ENCODE data around the gene FOXC1.

Gene FOXC1

DNA sequence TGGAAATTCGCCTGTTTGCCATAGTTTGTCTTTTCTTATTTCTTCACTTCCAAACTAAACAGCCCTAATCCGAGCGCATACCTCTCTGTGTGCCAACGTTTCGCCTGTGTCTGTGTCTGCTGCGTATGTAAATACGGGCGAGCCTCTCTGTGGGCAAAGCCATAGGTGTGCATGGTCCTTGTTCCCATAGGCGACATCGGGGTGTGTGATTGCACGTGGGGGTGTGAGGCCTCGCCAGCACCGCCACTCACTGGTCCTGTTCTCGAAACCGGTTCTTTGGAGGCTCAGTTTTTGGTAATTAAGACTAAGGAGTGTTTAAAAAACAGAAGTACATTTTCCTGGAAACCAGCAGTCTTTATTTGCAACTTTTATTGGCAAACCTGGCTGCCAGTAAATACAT is 6.0 kb upstream of the FOXC1 start:
- DNase-seq: no peak
- Histone ChIP-seq H3K36me3 (ENCODE audit: control insufficient read depth in 4 of 4, insufficient read depth in 4 of 4, low read length in 3 of 4) (no peaks in the 10 kb centered on the region), H3K27me3 (replicated peaks in 2 of 5; ENCODE audit: control insufficient read depth in 4 of 5, insufficient read depth in 5 of 5, low read length in 4 of 5) (peaks cover 9 to 100% (median 76%) of the 10 kb centered on the region in 5 experiments), H3K27ac (ENCODE audit: insufficient read depth in 1 of 2, low read depth in 1 of 2, low read length in 2 of 2, poor library complexity in 1 of 2, severe bottlenecking in 2 of 2) (no peak overlapping the region), H3K4me3 (ENCODE audit: control insufficient read depth in 1 of 7, extremely low read depth in 1 of 7, insufficient read depth in 4 of 7, low read depth in 2 of 7, low read length in 6 of 7) (peak overlapping the region in 2 of 7 experiments; percentile 63 to 74), H3K4me1 (ENCODE audit: control extremely low read depth in 1 of 4, control insufficient read depth in 4 of 4, insufficient read depth in 4 of 4, low read length in 3 of 4) (peaks cover 0 to 46% (median 36%) of the 10 kb centered on the region in 4 experiments), H3K9me3 (ENCODE audit: control extremely low read depth in 1 of 5, control insufficient read depth in 4 of 5, insufficient read depth in 2 of 5, low read depth in 1 of 5, low read length in 4 of 5) (no peaks in the 10 kb centered on the region)
- ChIA-PET CTCF (interaction anchor here (1.0 to 3.7 kb wide), 3 partner anchors 10 to 749 kb away, joined by 3 to 15 read pairs (median 6); no protein-coding TSS in a partner anchor), POLR2A (no interaction called here)
- 64% methylated on average over 10 of the region's 15 CpGs for WGBS (ENCODE audit: insufficient coverage)

DNA sequence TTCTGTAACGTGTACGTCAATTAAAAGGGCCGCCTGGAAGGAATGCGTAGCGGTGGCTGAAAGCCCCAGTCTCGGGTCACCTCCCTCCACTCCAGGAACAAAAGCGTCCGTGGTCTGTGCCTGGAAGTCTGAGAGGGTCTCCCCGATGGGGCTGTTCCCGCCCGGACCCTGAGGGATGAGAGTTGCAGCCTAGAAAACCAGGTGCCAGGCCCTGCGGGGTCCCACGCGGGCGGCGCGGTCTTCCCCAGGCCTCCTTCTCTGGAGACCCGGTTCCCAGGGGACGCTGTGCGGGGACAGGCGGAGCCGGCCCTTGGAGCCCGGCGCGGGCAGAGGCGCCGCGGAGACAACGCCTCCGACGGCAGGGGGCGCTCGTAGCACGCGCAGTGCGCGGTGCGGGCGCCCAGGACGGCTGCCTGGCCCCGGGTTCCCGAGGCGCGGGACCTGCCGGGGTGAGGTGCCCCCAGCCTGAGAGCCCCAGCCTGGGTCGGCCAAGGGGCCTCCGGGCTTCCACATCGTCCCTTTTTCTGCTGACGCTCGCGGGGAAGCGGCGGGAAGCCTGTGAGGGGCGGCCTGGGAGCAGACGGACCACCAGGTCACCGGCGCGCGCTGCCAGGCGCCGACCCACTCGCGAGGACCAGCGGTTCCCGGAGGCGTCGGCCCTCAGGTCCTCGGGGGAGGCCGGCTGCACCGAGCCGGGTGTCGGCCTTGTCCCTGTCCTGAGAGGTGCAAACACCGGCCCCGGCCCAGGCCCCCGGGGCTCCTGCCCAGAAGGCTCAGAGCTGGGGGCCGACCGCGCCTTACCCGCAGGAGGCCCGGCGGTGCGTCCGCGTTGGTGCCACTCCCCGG is 5.3 kb upstream of the FOXC1 start:
- DNase-seq: peak in 2 of 3 donors; percentile 67 to 68
- no peaks in the 10 kb centered on the region for H3K36me3 ChIP-seq (ENCODE audit: control insufficient read depth in 4 of 4, insufficient read depth in 4 of 4, low read length in 3 of 4)
- H3K27me3 ChIP-seq (replicated peaks in 2 of 5; ENCODE audit: control insufficient read depth in 4 of 5, insufficient read depth in 5 of 5, low read length in 4 of 5): peaks cover 9 to 100% (median 78%) of the 10 kb centered on the region in 5 experiments
- peak overlapping the region in 6 of 7 experiments; percentile 41 to 74 (median 58) for H3K4me3 ChIP-seq (ENCODE audit: control insufficient read depth in 1 of 7, extremely low read depth in 1 of 7, insufficient read depth in 4 of 7, low read depth in 2 of 7, low read length in 6 of 7)
- H3K9me3 ChIP-seq (ENCODE audit: control extremely low read depth in 1 of 5, control insufficient read depth in 4 of 5, insufficient read depth in 2 of 5, low read depth in 1 of 5, low read length in 4 of 5): no peaks in the 10 kb centered on the region
- ChIA-PET POLR2A (no interaction called here), CTCF (interaction anchor here (1.1 to 2.3 kb wide), 4 partner anchors 13 to 512 kb away, joined by 3 to 7 read pairs (median 4); no protein-coding TSS in a partner anchor)
- WGBS (ENCODE audit: insufficient coverage): 1% methylated on average over 84 of the region's 85 CpGs
- no peak overlapping the region for H3K27ac ChIP-seq (ENCODE audit: insufficient read depth in 1 of 2, low read depth in 1 of 2, low read length in 2 of 2, poor library complexity in 1 of 2, severe bottlenecking in 2 of 2)
- H3K4me1 ChIP-seq (ENCODE audit: control extremely low read depth in 1 of 4, control insufficient read depth in 4 of 4, insufficient read depth in 4 of 4, low read length in 3 of 4): peaks cover 0 to 52% (median 41%) of the 10 kb centered on the region in 4 experiments

DNA sequence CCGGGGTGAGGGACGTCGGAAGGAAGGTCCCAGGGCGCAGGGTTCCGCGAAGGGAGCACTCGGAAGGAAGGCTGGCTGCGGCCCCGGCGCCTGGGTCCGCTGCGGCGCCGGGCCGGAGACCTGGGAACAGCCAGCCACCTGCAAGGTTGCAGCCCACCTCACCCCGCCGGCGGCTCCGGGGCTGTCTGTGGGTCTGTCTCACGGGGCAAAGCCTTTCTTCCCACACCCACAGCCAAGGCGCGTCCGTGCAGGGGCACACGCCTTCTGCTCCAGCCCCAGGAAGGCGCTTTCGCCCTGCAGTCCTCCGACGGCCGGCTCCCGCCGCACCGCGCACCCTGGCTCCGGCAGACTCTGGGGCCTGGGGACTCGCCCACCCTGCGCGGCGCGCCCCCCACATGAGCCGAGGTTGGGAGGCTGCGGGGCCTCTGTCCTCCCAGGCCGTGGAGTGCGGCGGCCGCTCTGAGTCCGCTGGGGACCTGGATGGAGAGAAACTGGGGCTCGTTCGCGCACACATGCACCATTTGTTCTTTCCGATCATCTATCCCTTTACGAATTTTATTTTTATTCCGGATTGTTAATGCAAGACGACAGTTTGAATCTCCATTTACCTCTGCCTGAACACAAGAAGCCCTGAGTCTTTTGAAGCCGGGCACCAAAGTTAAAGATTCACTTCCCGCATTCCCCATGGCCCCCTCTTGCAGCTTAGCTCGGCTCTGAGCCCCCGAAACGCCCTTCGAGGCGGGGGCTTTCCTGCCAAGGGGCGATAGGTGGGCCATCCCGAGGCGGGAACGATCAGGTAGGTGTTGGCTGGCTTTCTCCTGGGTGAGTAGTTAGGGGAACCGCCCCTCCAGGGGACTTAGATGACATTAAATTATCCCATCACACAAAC is 4.5 kb upstream of the FOXC1 start:
- H3K9me3 ChIP-seq (ENCODE audit: control extremely low read depth in 1 of 5, control insufficient read depth in 4 of 5, insufficient read depth in 2 of 5, low read depth in 1 of 5, low read length in 4 of 5): no peaks in the 10 kb centered on the region
- H3K27me3 ChIP-seq (replicated peaks in 2 of 5; ENCODE audit: control insufficient read depth in 4 of 5, insufficient read depth in 5 of 5, low read length in 4 of 5): peaks cover 6 to 97% (median 78%) of the 10 kb centered on the region in 5 experiments
- H3K27ac ChIP-seq (ENCODE audit: insufficient read depth in 1 of 2, low read depth in 1 of 2, low read length in 2 of 2, poor library complexity in 1 of 2, severe bottlenecking in 2 of 2): no peak overlapping the region
- peak overlapping the region in 6 of 7 experiments; percentile 41 to 74 (median 58) for H3K4me3 ChIP-seq (ENCODE audit: control insufficient read depth in 1 of 7, extremely low read depth in 1 of 7, insufficient read depth in 4 of 7, low read depth in 2 of 7, low read length in 6 of 7)
- H3K4me1 ChIP-seq (ENCODE audit: control extremely low read depth in 1 of 4, control insufficient read depth in 4 of 4, insufficient read depth in 4 of 4, low read length in 3 of 4): peaks cover 0 to 59% (median 46%) of the 10 kb centered on the region in 4 experiments
- H3K36me3 ChIP-seq (ENCODE audit: control insufficient read depth in 4 of 4, insufficient read depth in 4 of 4, low read length in 3 of 4): no peaks in the 10 kb centered on the region
- CTCF ChIA-PET: interaction anchor here (1.1 to 2.3 kb wide), 7 partner anchors 9 to 605 kb away, joined by 3 to 8 read pairs (median 4); no protein-coding TSS in a partner anchor
- peak in 2 of 3 donors; percentile 31 to 40 for DNase-seq
- WGBS (ENCODE audit: insufficient coverage): under 1% methylated on average over 33 of the region's 65 CpGs
- POLR2A ChIA-PET: no interaction called here

DNA sequence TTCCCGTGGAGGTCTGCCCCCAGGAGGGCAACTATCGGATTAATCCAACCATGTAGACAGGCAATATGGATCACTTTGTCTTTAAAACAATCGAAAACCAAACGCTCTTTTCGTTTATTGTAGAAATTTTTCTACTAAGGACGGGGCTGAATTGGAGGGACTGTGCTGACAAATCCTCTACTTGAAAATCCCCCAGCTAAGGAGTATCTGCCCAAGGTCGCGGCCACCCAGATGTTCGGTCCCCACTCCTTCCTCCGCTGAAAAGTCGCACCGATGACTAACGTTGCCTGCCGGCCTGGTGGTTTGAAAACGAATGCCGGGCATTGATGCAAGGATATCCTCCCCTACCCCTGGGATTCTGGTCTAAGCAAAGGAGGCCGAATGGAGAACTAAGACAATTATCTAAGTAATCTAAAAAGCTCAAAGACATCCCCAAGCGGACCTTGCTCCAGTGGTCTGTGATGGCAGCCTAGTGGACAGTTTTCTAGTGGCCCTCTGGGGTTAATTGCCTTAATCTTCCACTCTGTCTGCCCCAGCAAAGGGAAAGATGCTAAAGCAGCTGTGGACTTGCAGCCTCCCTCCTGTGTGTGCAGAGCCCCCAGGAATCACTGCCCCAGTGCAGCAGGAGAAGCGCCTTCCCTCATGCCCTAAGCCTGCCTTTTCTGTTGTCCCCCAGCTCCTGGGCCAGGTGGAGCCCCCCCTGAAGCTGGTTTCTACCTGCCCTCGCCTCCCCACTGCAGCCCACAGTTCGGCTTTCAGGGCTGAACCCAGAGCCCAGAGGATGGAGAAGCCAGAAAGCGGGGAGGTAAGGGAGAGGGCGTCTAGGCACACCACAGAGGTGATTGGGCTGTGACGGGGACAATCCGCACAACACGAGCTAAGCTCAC is 3.6 kb upstream of the FOXC1 start:
- H3K36me3 ChIP-seq (ENCODE audit: control insufficient read depth in 4 of 4, insufficient read depth in 4 of 4, low read length in 3 of 4): no peaks in the 10 kb centered on the region
- CTCF ChIA-PET: interaction anchor here (0.9 to 2.3 kb wide), 11 partner anchors 9 to 1096 kb away, joined by 3 to 9 read pairs (median 5); no protein-coding TSS in a partner anchor
- 6% methylated on average over 23 of the region's 26 CpGs for WGBS (ENCODE audit: insufficient coverage)
- H3K9me3 ChIP-seq (ENCODE audit: control extremely low read depth in 1 of 5, control insufficient read depth in 4 of 5, insufficient read depth in 2 of 5, low read depth in 1 of 5, low read length in 4 of 5): no peaks in the 10 kb centered on the region
- H3K4me1 ChIP-seq (ENCODE audit: control extremely low read depth in 1 of 4, control insufficient read depth in 4 of 4, insufficient read depth in 4 of 4, low read length in 3 of 4): peaks cover 0 to 64% (median 52%) of the 10 kb centered on the region in 4 experiments
- peak in 2 of 3 donors; percentile 66 for DNase-seq
- POLR2A ChIA-PET: no interaction called here
- H3K4me3 ChIP-seq (ENCODE audit: control insufficient read depth in 1 of 7, extremely low read depth in 1 of 7, insufficient read depth in 4 of 7, low read depth in 2 of 7, low read length in 6 of 7): peak overlapping the region in 1 of 7 experiments; percentile 4
- H3K27me3 ChIP-seq (replicated peaks in 2 of 5; ENCODE audit: control insufficient read depth in 4 of 5, insufficient read depth in 5 of 5, low read length in 4 of 5): peaks cover 6 to 97% (median 74%) of the 10 kb centered on the region in 5 experiments
- no peak overlapping the region for H3K27ac ChIP-seq (ENCODE audit: insufficient read depth in 1 of 2, low read depth in 1 of 2, low read length in 2 of 2, poor library complexity in 1 of 2, severe bottlenecking in 2 of 2)

DNA sequence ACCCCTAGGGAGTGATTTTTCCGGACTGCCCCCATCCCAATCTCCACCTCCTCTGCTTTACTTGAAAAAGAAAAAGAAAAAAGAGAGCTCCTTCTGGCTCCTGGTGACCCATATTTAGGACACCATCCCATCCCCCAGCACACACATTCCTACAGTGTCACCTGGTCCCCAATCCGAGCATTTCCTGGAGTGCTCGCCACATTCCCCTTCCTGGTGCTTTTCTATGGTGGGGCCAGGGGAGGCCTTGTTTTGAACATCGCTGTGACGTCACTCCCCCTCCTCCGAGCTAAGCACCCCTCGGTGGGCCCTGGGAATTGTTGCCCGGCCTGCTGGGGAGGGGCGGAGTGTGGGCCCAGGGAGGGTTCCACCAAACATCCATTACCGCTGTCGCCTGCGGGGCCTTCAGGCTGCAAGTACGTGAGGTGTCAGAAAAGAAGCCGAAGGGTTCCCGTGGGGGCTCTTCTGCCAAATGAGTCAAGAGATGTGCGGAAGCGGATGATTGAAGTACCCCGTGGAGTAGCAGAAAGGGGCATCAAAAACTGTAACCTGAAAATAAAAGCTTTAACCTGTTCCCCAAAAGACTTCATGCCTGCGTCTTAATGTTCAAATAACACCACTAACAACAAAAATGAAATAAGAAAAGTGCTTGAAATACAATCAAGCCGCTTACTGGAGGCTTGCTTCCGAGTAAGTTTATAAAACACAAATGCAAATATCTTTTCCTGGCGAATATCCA is 2.8 kb upstream of the FOXC1 start:
- 4% methylated on average over 21 of the region's 22 CpGs for WGBS (ENCODE audit: insufficient coverage)
- ChIA-PET CTCF (interaction anchor here (0.8 to 2.3 kb wide), 15 partner anchors 8 to 1144 kb away, joined by 3 to 9 read pairs (median 4); partner anchors contain the start of gene MYLK4), POLR2A (no interaction called here)
- H3K27ac ChIP-seq (ENCODE audit: insufficient read depth in 1 of 2, low read depth in 1 of 2, low read length in 2 of 2, poor library complexity in 1 of 2, severe bottlenecking in 2 of 2): no peak overlapping the region
- peaks cover 6 to 95% (median 68%) of the 10 kb centered on the region in 5 experiments for H3K27me3 ChIP-seq (replicated peaks in 2 of 5; ENCODE audit: control insufficient read depth in 4 of 5, insufficient read depth in 5 of 5, low read length in 4 of 5)
- peak overlapping the region in 4 of 7 experiments; percentile 24 to 50 (median 36) for H3K4me3 ChIP-seq (ENCODE audit: control insufficient read depth in 1 of 7, extremely low read depth in 1 of 7, insufficient read depth in 4 of 7, low read depth in 2 of 7, low read length in 6 of 7)
- no peaks in the 10 kb centered on the region for H3K36me3 ChIP-seq (ENCODE audit: control insufficient read depth in 4 of 4, insufficient read depth in 4 of 4, low read length in 3 of 4)
- peak in 2 of 3 donors; percentile 49 to 52 for DNase-seq
- peaks cover 0 to 66% (median 56%) of the 10 kb centered on the region in 4 experiments for H3K4me1 ChIP-seq (ENCODE audit: control extremely low read depth in 1 of 4, control insufficient read depth in 4 of 4, insufficient read depth in 4 of 4, low read length in 3 of 4)
- no peaks in the 10 kb centered on the region for H3K9me3 ChIP-seq (ENCODE audit: control extremely low read depth in 1 of 5, control insufficient read depth in 4 of 5, insufficient read depth in 2 of 5, low read depth in 1 of 5, low read length in 4 of 5)

All from common myeloid progenitor, CD34-positive (primary cell).